ENCODE measurements around the gene ZDHHC14.

DNA sequence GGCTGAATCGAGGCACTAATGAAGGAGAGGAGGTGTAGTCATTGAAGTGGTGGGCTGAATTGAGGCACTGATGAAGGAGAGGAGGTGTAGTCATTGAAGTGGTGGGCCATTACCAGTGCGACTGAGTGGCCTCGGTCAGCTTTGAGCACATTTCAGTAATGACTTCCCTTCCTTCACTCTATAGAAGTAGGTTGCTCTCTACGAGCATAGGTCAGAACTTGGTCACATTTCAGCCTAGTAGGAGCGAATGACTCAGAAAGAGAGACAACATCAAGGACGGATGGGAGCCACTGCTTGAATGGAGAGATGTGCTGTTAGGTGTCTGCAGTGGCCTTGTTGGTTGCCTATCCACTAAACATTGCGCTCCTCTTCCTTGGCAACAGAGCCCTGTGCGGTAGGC lies 39.5 kb downstream of the ZDHHC14 start:
- TF ChIP-seq, protein P1, sequence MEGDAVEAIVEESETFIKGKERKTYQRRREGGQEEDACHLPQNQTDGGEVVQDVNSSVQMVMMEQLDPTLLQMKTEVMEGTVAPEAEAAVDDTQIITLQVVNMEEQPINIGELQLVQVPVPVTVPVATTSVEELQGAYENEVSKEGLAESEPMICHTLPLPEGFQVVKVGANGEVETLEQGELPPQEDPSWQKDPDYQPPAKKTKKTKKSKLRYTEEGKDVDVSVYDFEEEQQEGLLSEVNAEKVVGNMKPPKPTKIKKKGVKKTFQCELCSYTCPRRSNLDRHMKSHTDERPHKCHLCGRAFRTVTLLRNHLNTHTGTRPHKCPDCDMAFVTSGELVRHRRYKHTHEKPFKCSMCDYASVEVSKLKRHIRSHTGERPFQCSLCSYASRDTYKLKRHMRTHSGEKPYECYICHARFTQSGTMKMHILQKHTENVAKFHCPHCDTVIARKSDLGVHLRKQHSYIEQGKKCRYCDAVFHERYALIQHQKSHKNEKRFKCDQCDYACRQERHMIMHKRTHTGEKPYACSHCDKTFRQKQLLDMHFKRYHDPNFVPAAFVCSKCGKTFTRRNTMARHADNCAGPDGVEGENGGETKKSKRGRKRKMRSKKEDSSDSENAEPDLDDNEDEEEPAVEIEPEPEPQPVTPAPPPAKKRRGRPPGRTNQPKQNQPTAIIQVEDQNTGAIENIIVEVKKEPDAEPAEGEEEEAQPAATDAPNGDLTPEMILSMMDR (optimal IDR thresholded peaks at IDR 0.05 in 1 of 3, IDR thresholded peaks at IDR 0.05 in 1 of 3, conservative IDR thresholded peaks at IDR 0.05 in 1 of 3; ENCODE audit: extremely low read depth in 1 of 3, insufficient read depth in 2 of 3, low read length in 3 of 3): no peak
- TF ChIP-seq EZH2 (IDR thresholded peaks at IDR 0.05; ENCODE audit: low read length): no peak
